Common myeloid progenitor, CD34-positive (primary cell): Measurements from ENCODE around the gene ZBTB46.

ENCODE experiments used
- CTCF ChIA-PET: fragments of 350-600 bp; sonication (Branson Sonifier 250); formaldehyde crosslinking; loops from one replicate; lab custom pipeline; 2021; ENCODE audit warnings: antibody characterized with exemption; lab: Charles Lee
- POLR2A ChIA-PET: fragments of 350-600 bp; sonication (Branson Sonifier 250); formaldehyde crosslinking; loops from one replicate; lab custom pipeline; 2021; ENCODE audit warnings: antibody characterized with exemption; lab: Charles Lee
- DNase-seq, 3 donors: peaks; one replicate each; pipeline versions ENCODE4 v3.0.0 to v3.0.0-alpha.2; 2013
- H3K27ac ChIP-seq, 2 experiments: 1 replicate in 1 of 2; 2 replicates in 1 of 2; pipeline ENCODE4 v1.7.0; 2013; ENCODE audit warnings: inconsistent platforms in 2 of 2, low read length in 2 of 2, mild to moderate bottlenecking in 2 of 2, low read depth in 1 of 2, moderate library complexity in 1 of 2; ENCODE audit not compliant: severe bottlenecking in 2 of 2, insufficient read depth in 1 of 2, poor library complexity in 1 of 2
- H3K27me3 ChIP-seq, 5 experiments: replicated peaks in 2 of 5; 1 replicate in 3 of 5; 2 replicates in 2 of 5; pipeline versions ENCODE4 v1.6.1 to v1.7.0; 2013; ENCODE audit warnings: low read length in 4 of 5, mild to moderate bottlenecking in 2 of 5, moderate library complexity in 2 of 5, inconsistent platforms in 1 of 5; ENCODE audit not compliant: insufficient read depth in 5 of 5, control insufficient read depth in 4 of 5
- H3K36me3 ChIP-seq, 4 experiments: 1 replicate in 2 of 4; 2 replicates in 2 of 4; pipeline versions ENCODE4 v1.6.1 to v1.7.0; 2013; ENCODE audit warnings: low read length in 3 of 4, control low read depth in 1 of 4, mild to moderate bottlenecking in 1 of 4; ENCODE audit not compliant: control insufficient read depth in 4 of 4, insufficient read depth in 4 of 4
- H3K4me1 ChIP-seq, 4 experiments: 1 replicate in 3 of 4; 2 replicates in 1 of 4; pipeline versions ENCODE4 v1.6.1 to v1.7.1; 2013; ENCODE audit warnings: low read length in 3 of 4, mild to moderate bottlenecking in 3 of 4, control low read depth in 1 of 4, inconsistent platforms in 1 of 4, moderate library complexity in 1 of 4; ENCODE audit not compliant: control insufficient read depth in 4 of 4, insufficient read depth in 4 of 4; ENCODE audit errors: control extremely low read depth in 1 of 4
- H3K4me3 ChIP-seq, 7 experiments: 1 replicate in 4 of 7; 2 replicates in 3 of 7; pipeline versions ENCODE4 v1.5.1 to v1.7.0; 2013; ENCODE audit warnings: mild to moderate bottlenecking in 7 of 7, low read length in 6 of 7, moderate library complexity in 6 of 7, inconsistent platforms in 2 of 7, low read depth in 2 of 7, control low read depth in 1 of 7; ENCODE audit not compliant: insufficient read depth in 4 of 7, control insufficient read depth in 1 of 7; ENCODE audit errors: extremely low read depth in 1 of 7
- H3K9me3 ChIP-seq, 5 experiments: 1 replicate in 4 of 5; 2 replicates in 1 of 5; pipeline versions ENCODE4 v1.6.1 to v1.7.1; 2013; ENCODE audit warnings: low read length in 4 of 5, mild to moderate bottlenecking in 2 of 5, inconsistent platforms in 1 of 5, low read depth in 1 of 5, moderate library complexity in 1 of 5; ENCODE audit not compliant: control insufficient read depth in 4 of 5, insufficient read depth in 2 of 5; ENCODE audit errors: control extremely low read depth in 1 of 5
- whole genome bisulfite sequencing: methylation state at CpG from one replicate; pipeline ENCODE4 v1.1.5; 2013; ENCODE audit not compliant: insufficient coverage; 5-methylcytosine and 5-hydroxymethylcytosine counted together

The ZBTB46 gene

DNA sequence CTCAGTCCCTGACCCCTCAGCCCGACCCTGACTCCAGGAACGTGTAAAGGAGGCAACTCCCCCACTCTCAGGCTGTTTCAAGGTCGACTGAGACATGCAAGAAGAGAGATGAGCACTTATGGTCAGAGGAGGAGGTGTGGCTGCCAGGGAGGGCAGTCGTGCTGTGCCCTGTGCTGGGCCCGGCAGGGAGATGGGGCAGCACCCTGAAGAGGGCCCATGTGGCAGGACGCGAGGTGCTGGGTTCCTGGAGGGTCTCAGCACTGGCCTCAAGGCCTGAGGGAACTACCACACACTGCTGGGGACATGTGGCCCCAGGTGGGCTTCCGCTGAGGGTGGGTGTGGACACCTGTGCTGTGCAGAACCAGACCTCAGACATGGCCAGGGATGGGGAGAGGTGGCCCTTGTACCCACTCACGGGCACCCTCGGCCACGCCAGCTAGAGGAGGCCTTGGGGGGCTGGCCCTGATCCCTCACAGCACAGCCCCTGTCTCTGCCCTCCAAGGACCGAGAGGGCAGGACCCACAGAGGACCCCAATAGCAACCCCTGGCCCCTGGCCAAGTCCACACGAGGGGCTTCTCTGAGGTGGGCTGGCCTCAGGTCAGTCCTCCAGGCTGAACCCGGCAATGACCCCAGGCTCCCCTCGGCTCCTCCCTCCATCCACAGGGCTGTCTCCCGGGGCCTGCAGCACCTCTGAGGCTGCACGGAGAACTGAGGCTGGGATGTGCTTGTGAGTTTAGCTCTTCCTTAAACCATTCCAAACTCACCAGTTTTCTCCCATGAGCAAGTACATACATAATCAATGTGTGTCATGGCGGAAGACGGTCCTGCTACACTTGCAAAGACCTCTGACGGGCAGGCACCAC, 82.8 kb downstream of the ZBTB46 start:
- WGBS = 89% methylated on average over 15 of the region's 20 CpGs
- Histone ChIP-seq H3K27me3 (no peaks in the 10 kb centered on the region), H3K9me3 (no peaks in the 10 kb centered on the region), H3K27ac (no peak overlapping the region), H3K4me1 (peaks cover 0 to 7% (median 5%) of the 10 kb centered on the region in 4 experiments), H3K4me3 (no peak overlapping the region), H3K36me3 (peaks cover 0 to 23% (median 7%) of the 10 kb centered on the region in 4 experiments)
- ChIA-PET CTCF (no interaction called here), POLR2A (no interaction called here)
- DNase-seq = no peak

DNA sequence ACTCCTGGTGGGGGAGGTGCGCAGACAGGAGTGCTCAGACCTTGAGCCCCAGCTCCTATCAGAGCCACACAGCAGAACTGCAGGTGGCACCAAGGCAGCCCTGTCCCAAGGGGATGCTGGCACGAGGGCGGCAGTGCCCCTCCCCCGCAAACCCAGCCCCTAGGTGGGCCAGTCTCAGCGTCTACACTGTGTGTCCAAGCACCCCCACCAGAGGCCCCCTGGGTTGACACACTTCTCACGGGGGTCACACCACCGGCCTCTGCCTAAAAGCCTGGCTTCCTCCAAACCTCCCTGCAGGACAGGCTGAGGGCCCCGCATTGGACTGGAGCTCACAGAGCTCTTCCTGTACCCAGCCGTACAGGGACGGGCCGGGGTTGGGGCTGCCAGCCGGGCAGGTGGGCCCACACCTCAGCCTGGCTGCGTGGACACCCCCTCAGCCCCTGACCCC, 83.4 kb downstream of the ZBTB46 start:
- H3K4me3 ChIP-seq = no peak overlapping the region
- 94% methylated on average over 10 of the region's 13 CpGs for WGBS
- peaks cover 0 to 26% (median 10%) of the 10 kb centered on the region in 4 experiments for H3K36me3 ChIP-seq
- DNase-seq = no peak
- H3K4me1 ChIP-seq = peaks cover 0 to 7% (median 5%) of the 10 kb centered on the region in 4 experiments
- ChIA-PET POLR2A (interaction anchor here (0.5 kb wide), 1 partner anchor 18 kb away, joined by 3 read pairs; no protein-coding TSS in a partner anchor), CTCF (no interaction called here)
- no peaks in the 10 kb centered on the region for H3K27me3 ChIP-seq
- no peak overlapping the region for H3K27ac ChIP-seq
- H3K9me3 ChIP-seq = no peaks in the 10 kb centered on the region

DNA sequence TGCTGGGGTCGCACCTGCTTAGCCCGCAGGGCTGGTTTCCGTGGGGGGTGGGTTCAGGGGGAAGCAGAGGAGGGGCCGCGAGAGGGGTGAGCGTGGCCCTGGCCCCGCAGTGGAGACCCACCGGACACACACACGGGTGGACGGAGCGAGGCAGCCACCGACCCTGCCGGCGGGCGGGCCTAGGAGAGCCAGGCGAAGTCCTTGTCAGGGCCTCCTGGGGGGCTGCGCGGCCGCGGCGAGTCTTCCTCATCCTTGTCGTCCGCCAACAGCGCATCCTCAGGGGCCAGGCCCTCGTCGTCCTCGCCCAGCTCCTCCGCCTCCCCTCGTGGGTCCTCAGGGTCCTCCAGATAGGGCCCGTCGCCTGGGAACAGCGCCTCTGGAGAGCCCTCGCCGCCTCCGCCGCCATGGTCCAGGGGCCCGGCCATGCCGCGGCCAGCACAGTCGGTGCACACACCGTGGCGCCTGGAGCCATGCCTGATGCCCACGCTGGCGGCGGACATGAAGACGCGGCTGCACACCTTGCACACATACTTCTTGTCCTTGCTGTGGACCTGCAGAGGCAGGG, 84.2 kb downstream of the ZBTB46 start:
- Histone ChIP-seq H3K27ac (no peak overlapping the region), H3K9me3 (no peaks in the 10 kb centered on the region), H3K36me3 (peaks cover 0 to 33% (median 11%) of the 10 kb centered on the region in 4 experiments), H3K27me3 (no peaks in the 10 kb centered on the region), H3K4me3 (no peak overlapping the region), H3K4me1 (peaks cover 0 to 8% (median 5%) of the 10 kb centered on the region in 4 experiments)
- 97% methylated on average over 37 of the region's 47 CpGs for WGBS
- no peak for DNase-seq
- ChIA-PET CTCF (no interaction called here), POLR2A (no interaction called here)

DNA sequence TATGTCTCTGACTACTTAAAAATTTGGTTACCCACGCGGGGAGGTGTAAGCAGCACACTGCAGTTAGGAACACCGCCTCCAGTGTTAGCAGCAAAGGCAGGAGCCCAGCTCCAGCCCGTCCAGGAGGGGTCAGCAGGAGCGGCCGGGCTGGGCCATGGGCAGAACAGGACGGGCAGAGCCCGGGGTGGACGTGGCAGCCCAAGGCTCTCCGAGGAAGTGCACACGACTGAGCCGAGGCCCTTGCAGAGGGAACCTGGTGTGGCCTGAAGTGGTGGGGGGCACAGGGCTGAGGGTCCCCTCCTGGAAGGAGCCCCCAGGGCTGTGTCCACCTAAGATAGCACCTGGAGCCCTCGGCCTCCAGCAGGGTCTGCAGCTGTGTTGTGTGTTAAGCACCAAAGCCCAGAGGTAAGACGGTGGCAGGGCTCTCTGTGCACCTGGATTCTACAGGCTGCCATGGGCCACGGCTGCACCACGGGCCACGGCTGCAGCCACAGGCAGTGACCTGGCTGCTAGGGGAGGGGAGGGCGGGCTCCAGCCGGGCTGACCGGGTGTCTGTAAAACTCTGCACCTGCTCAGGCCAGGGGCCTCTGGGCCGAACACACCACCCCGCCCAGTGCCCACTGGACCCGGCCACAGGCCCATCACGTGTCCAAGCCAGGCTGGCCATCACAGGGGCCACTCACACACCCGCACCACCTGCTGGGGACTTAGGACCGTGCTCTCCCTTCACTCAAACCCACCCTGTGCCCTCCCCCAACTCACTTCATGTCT, 84.9 kb downstream of the ZBTB46 start:
- Histone ChIP-seq H3K4me3 (no peak overlapping the region), H3K36me3 (peaks cover 0 to 33% (median 11%) of the 10 kb centered on the region in 4 experiments), H3K27me3 (no peaks in the 10 kb centered on the region), H3K27ac (no peak overlapping the region), H3K9me3 (no peaks in the 10 kb centered on the region), H3K4me1 (peaks cover 0 to 12% (median 9%) of the 10 kb centered on the region in 4 experiments)
- ChIA-PET CTCF (no interaction called here), POLR2A (no interaction called here)
- DNase-seq = no peak
- WGBS = 98% methylated on average over 20 of the region's 26 CpGs

DNA sequence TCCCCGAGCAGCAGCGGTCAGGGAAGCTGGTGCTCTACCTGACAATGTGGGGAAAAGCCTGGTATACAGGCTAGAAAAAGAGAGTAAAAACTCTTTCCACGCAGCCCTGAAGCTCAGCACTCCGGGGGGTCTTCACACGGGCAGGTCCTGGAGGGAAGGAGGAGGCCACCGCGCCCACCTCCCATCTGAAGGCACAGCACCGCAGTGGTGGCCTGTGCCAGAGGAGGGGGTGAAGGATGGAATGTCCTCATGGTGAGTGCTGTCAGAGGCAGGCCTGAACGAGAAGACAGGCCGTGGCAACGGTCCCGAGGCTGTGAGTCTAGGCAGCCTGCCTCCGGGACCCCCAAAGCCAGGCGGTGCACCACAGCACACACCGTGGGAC, 85.6 kb downstream of the ZBTB46 start:
- peaks cover 0 to 33% (median 11%) of the 10 kb centered on the region in 4 experiments for H3K36me3 ChIP-seq
- H3K4me3 ChIP-seq = no peak overlapping the region
- peaks cover 0 to 15% (median 13%) of the 10 kb centered on the region in 4 experiments for H3K4me1 ChIP-seq
- WGBS = 99% methylated on average over 10 of the region's 15 CpGs
- no peak for DNase-seq
- CTCF ChIA-PET = no interaction called here
- no peak overlapping the region for H3K27ac ChIP-seq
- H3K27me3 ChIP-seq = no peaks in the 10 kb centered on the region
- POLR2A ChIA-PET = no interaction called here
- H3K9me3 ChIP-seq = no peaks in the 10 kb centered on the region

DNA sequence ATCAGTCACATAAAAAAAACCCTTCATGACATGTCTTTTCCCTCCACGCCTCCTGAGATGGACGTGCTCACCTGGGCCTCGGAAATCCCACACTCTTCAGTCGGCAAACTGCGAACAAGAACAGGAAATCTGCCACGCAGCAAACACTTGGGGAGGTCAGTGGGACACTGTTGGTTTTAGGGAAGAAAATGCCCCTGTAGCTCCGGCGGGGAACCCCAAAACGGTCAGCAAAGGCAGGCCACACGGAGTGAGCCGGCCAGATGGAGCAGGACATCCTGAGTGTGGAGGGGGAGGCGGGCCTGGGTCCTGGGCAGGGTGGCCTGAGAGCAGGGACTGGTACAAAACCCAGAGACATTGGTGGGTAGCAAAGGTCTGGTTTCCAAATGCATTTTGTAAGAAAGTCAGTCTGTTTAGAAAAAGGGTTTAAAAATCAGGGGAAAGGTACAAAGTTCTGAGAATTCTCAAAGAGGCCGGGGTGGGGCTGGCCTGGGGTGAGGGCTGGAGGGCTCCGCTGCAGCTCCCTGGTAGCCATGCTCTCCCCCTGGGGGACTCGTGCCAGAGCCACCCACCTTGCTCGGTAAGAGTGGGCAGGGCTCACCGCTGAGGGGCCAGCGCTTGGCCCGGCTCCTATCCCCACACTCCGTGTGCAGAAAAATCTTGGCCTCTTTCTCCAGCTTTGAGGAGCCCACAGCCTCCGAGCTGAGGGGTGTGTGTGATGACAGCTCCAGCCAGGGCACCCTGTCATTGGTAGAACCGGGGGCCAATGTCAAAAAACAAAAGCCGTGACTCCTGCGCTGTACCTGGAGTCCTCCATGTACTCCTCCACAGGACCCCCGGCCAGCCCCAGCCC, 86.3 kb downstream of the ZBTB46 start:
- Histone ChIP-seq H3K36me3 (peaks cover 0 to 33% (median 10%) of the 10 kb centered on the region in 4 experiments), H3K4me3 (no peak overlapping the region), H3K4me1 (peaks cover 0 to 16% (median 15%) of the 10 kb centered on the region in 4 experiments), H3K9me3 (no peaks in the 10 kb centered on the region), H3K27me3 (no peaks in the 10 kb centered on the region), H3K27ac (no peak overlapping the region)
- DNase-seq = no peak
- WGBS = 97% methylated on average over 23 of the region's 25 CpGs
- ChIA-PET CTCF (no interaction called here), POLR2A (no interaction called here)
